ES-I3 (cell line): ENCODE data around the gene CAPN13.

Experiments used
- H3K36me3 ChIP-seq: 2 replicates; pipeline ENCODE4 v1.6.1; 2013; ENCODE audit warnings: mild to moderate bottlenecking, low read length, control low read depth, moderate library complexity; ENCODE audit not compliant: insufficient read depth
- H3K4me1 ChIP-seq: 2 replicates; pipeline ENCODE4 v1.6.1; 2013; ENCODE audit warnings: mild to moderate bottlenecking, control low read depth, low read length; ENCODE audit not compliant: insufficient read depth
- H3K9ac ChIP-seq: 2 replicates; pipeline ENCODE4 v1.6.1; 2013; ENCODE audit warnings: low read depth, mild to moderate bottlenecking, low read length, moderate library complexity
- H3K9me3 ChIP-seq: 2 replicates; pipeline ENCODE4 v1.6.1; 2013; ENCODE audit warnings: mild to moderate bottlenecking, low read length, moderate library complexity; ENCODE audit not compliant: control insufficient read depth, insufficient read depth

Gene CAPN13

GRCh38 chr2:30764021-30764800, 43.0 kb downstream of the CAPN13 start:
- no peaks in the 10 kb centered on the region for H3K4me1 ChIP-seq
- H3K9me3 ChIP-seq = no peaks in the 10 kb centered on the region
- no peak overlapping the region for H3K9ac ChIP-seq
- no peaks in the 10 kb centered on the region for H3K36me3 ChIP-seq

GRCh38 chr2:30763151-30763660, 44.0 kb downstream of the CAPN13 start:
- Histone ChIP-seq H3K9ac (no peak overlapping the region), H3K36me3 (no peaks in the 10 kb centered on the region), H3K9me3 (no peaks in the 10 kb centered on the region), H3K4me1 (no peaks in the 10 kb centered on the region)

- H3K4me1 ChIP-seq = peaks cover 7% of the 10 kb centered on the region
- no peak overlapping the region for H3K9ac ChIP-seq
- H3K9me3 ChIP-seq = no peaks in the 10 kb centered on the region
- no peaks in the 10 kb centered on the region for H3K36me3 ChIP-seq
Observed at GRCh38 chr2:30761226-30761625, 46.0 kb downstream of the CAPN13 start.

GRCh38 chr2:30759481-30759880, 47.8 kb downstream of the CAPN13 start:
- Histone ChIP-seq H3K36me3 (no peaks in the 10 kb centered on the region), H3K9ac (no peak overlapping the region), H3K9me3 (no peaks in the 10 kb centered on the region), H3K4me1 (peaks cover 13% of the 10 kb centered on the region)

- Histone ChIP-seq H3K36me3 (no peaks in the 10 kb centered on the region), H3K4me1 (peaks cover 13% of the 10 kb centered on the region), H3K9ac (no peak overlapping the region), H3K9me3 (no peaks in the 10 kb centered on the region)
Observed at GRCh38 chr2:30758191-30758651, 49.0 kb downstream of the CAPN13 start.

GRCh38 chr2:30757749-30758148, 49.5 kb downstream of the CAPN13 start:
- no peaks in the 10 kb centered on the region for H3K9me3 ChIP-seq
- no peaks in the 10 kb centered on the region for H3K36me3 ChIP-seq
- H3K4me1 ChIP-seq = peaks cover 13% of the 10 kb centered on the region
- no peak overlapping the region for H3K9ac ChIP-seq

- H3K4me1 ChIP-seq = peaks cover 13% of the 10 kb centered on the region
- H3K9me3 ChIP-seq = no peaks in the 10 kb centered on the region
- no peak overlapping the region for H3K9ac ChIP-seq
- no peaks in the 10 kb centered on the region for H3K36me3 ChIP-seq
Observed at GRCh38 chr2:30756971-30757370, 50.3 kb downstream of the CAPN13 start.

GRCh38 chr2:30756051-30756719, 51.1 kb downstream of the CAPN13 start:
- Histone ChIP-seq H3K9me3 (no peaks in the 10 kb centered on the region), H3K9ac (no peak overlapping the region), H3K36me3 (no peaks in the 10 kb centered on the region), H3K4me1 (peaks cover 13% of the 10 kb centered on the region)

GRCh38 chr2:30753630-30754029, 53.6 kb downstream of the CAPN13 start:
- H3K36me3 ChIP-seq = no peaks in the 10 kb centered on the region
- no peak overlapping the region for H3K9ac ChIP-seq
- H3K9me3 ChIP-seq = no peaks in the 10 kb centered on the region
- H3K4me1 ChIP-seq = peaks cover 13% of the 10 kb centered on the region

- Histone ChIP-seq H3K9ac (no peak overlapping the region), H3K4me1 (peaks cover 13% of the 10 kb centered on the region), H3K9me3 (no peaks in the 10 kb centered on the region), H3K36me3 (no peaks in the 10 kb centered on the region)
Observed at GRCh38 chr2:30752811-30753210, 54.4 kb downstream of the CAPN13 start.

- Histone ChIP-seq H3K4me1 (no peaks in the 10 kb centered on the region), H3K36me3 (no peaks in the 10 kb centered on the region), H3K9ac (no peak overlapping the region), H3K9me3 (no peaks in the 10 kb centered on the region)
Observed at GRCh38 chr2:30747206-30747605, 60.0 kb downstream of the CAPN13 start.

GRCh38 chr2:30744823-30745222, 62.4 kb downstream of the CAPN13 start:
- Histone ChIP-seq H3K36me3 (no peaks in the 10 kb centered on the region), H3K9me3 (no peaks in the 10 kb centered on the region), H3K9ac (no peak overlapping the region), H3K4me1 (no peaks in the 10 kb centered on the region)

GRCh38 chr2:30741576-30741975, 65.7 kb downstream of the CAPN13 start:
- no peaks in the 10 kb centered on the region for H3K4me1 ChIP-seq
- no peak overlapping the region for H3K9ac ChIP-seq
- H3K9me3 ChIP-seq = no peaks in the 10 kb centered on the region
- no peaks in the 10 kb centered on the region for H3K36me3 ChIP-seq

- H3K9me3 ChIP-seq = no peaks in the 10 kb centered on the region
- no peak overlapping the region for H3K9ac ChIP-seq
- no peaks in the 10 kb centered on the region for H3K4me1 ChIP-seq
- no peaks in the 10 kb centered on the region for H3K36me3 ChIP-seq
Observed at GRCh38 chr2:30738141-30738911, 68.9 kb downstream of the CAPN13 start.
